T47D (cell line): ENCODE results near the gene HRK.
A peak's percentile ranks its signal among the peaks of the same experiment; 100 is the strongest.
"Not testable (repeated sequence)": the region's sequence is repeated elsewhere in the genome, so short reads cannot be mapped to it uniquely, and the experiment has no call there.

Source experiments
- DNase-seq, 2 experiments: peaks; one replicate each; pipeline versions ENCODE4 v3.0.0 to v3.0.0-alpha.2; 2011 to 2012; ENCODE audit warnings: low read depth in 1 of 2, low spot score in 1 of 2
- JUND ChIP-seq: IDR thresholded peaks from 2 replicates; pipeline ENCODE4 v1.6.1; 2012; ENCODE audit warnings: low read depth
- in situ Hi-C: cut with HindIII; loops from 2 replicates; pipeline ENCODE4 v1.10.0; 2016; ENCODE audit warnings: low sequenced_read_pairs, low pct_unique_long_range_greater_than_20kb

The HRK gene

GRCh38 chr12:116849216-116849615 lies 32.0 kb downstream of the HRK start:
- DNase-seq: no peak
- in situ Hi-C loops: no loop called here
- TF ChIP-seq JUND: no peak

GRCh38 chr12:116843085-116843484 lies 38.2 kb downstream of the HRK start:
- in situ Hi-C loops: no loop called here
- TF ChIP-seq JUND: no peak
- no peak for DNase-seq

GRCh38 chr12:116839287-116839830 lies 41.9 kb downstream of the HRK start:
- DNase-seq: no peak
- in situ Hi-C loops: no loop called here
- no peak for TF ChIP-seq JUND

- in situ Hi-C loops: no loop called here
These were observed 42.9 kb downstream of the HRK start for GRCh38 chr12:116838365-116838764.

GRCh38 chr12:116837097-116837496 lies 44.1 kb downstream of the HRK start:
- no peak for DNase-seq
- TF ChIP-seq JUND: no peak
- in situ Hi-C loops: no loop called here

More at GRCh38 chr12:116838365-116838764, 42.9 kb downstream of the HRK start:
- TF ChIP-seq JUND: no peak
- DNase-seq: no peak

DNA sequence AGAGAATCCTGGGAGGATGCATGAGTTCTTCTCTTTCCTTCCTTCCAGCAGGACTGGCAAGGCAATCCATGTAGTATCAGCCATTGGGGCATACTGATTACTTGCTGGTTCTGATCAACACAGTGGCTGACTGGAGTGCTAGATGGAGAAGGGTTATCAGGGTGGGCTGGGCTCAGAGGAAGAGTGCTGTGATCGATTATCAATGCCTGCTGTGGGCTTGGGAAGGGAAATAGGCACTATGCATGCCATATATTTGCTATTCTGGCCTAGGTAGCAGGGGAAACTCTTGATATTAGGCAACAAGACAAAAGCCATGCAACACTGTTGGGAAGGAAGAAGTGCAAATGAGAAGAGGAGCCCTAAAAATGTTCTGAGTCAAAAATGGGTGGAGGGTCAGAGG lies 45.8 kb downstream of the HRK start:
- DNase-seq: no peak
- in situ Hi-C loops: no loop called here
- TF ChIP-seq JUND: no peak

GRCh38 chr12:116833474-116833873 lies 47.8 kb downstream of the HRK start:
- no peak for TF ChIP-seq JUND
- in situ Hi-C loops: no loop called here
- DNase-seq: no peak

DNA sequence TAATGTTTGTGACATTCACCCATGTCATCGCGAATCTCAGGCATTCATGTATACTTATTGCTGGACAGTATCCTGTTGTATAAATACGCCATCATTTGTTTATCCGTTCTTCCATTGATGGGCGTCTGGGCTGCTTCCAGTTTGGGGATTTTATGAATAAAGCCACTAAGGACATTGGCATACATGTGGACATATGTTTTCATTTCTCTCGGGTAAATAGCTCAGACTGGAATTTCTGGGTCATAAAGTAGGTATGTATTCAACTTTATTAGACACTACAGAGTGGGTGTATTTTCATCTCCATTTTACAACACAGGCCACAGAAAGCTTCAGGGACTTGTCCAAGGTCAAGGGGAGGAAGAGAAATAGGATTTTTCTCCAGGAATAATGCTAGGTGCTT lies 48.9 kb downstream of the HRK start:
- DNase-seq: peak; percentile 46 to 55
- TF ChIP-seq JUND: no peak
- in situ Hi-C loops: no loop called here

DNA sequence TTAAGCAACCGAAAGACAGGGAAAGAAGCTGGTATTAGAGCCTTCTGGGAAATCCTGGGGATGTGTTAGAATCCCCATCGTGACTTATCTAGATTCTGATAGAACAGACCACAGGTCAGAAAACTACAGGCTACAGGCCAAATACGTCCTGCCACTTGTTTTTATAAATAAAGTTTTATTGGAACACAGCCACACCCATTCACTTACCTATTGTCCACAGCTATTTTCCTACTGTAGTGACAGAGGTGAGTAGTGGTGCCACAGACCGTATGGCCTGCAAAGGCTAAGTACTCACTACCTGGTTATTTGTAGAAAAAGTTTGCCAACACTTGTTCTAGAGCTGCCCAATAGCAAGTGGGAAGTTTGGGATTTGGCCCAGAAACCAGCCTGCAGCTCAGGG lies 53.8 kb downstream of the HRK start:
- DNase-seq: no peak
- no peak for TF ChIP-seq JUND
- in situ Hi-C loops: no loop called here

GRCh38 chr12:116821291-116821690 lies 60.0 kb downstream of the HRK start:
- in situ Hi-C loops: no loop called here
- DNase-seq: no peak
- TF ChIP-seq JUND: no peak

DNA sequence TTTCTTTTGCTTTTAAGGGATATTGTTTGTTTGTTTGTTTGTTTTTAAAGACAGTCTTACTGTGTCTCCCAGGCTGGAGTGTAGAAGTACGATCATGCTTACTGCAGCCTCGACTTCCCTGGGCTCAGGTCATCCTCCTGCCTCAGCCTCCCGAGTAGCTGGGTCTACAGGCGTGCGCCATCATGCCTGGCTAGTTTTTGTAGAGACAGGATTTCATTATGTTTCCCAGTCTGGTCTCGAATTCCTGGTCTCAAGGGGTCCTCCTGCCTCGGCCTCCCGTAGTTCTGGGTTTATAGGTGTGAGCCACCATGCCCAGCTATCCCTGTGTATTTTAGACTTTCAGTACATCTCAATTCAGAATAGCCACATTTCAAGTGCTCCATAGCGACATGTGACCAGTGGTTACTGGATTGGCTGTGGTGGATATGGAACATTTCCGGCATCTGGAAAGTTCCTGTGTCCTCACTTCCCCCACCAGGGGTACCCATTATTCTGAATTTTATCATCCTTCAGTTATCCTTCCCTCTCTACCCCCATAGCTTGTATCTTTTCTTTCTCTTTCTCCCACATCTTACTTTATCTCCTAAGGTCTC lies 61.1 kb downstream of the HRK start:
- TF ChIP-seq JUND: no peak
- in situ Hi-C loops: no loop called here
- no peak for DNase-seq

DNA sequence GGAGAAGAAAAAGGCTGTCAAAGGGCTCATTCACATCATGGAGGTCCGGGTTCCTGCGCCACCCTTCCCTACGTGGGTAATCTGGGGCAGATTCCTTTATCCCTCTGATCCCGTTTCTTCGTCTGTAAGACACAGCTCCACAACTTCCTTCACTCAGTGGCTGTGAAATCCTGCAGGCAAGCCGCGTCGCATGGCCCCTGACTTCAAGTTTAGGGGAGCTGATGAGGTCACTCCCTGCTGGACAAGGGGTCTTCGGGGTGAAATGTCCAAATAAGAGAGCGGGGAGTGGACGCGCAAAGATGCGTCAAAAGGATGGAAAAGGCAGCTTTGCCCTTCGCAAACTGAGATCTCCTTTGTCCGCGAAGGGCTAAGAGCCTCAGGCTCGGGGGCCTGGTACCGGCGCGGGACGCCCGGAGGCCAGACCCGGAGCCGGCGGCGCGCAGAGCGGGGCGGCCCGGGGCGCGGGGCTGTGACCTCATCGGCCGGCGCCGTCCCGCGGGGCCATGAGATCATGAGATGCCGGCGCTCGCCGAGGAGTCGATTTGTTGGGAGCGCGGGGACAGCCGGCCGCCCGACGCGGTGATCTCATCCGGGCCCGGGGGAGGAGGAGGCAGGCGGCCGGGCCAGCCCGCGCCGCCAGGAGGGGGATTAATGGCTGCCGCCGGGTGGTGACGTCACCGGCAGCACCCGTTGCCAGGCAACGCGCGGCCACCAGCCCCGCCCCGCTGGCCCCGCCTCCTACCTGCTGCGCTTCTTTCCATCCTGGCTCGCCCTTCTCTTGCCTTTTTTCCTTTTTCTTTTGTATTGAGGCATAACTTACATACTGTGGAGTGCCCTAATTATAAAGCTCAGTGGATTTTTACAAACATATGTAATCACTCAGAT lies 62.1 kb downstream of the HRK start:
- TF ChIP-seq JUND: no peak

GRCh38 chr12:116818341-116818856 lies 62.8 kb downstream of the HRK start:
- in situ Hi-C loops: no loop called here
- DNase-seq: no peak
- no peak for TF ChIP-seq JUND

More for the DNA sequence above, 62.1 kb downstream of the HRK start:
- DNase-seq: peak; percentile 96 to 97
- in situ Hi-C loops: no loop called here

DNA sequence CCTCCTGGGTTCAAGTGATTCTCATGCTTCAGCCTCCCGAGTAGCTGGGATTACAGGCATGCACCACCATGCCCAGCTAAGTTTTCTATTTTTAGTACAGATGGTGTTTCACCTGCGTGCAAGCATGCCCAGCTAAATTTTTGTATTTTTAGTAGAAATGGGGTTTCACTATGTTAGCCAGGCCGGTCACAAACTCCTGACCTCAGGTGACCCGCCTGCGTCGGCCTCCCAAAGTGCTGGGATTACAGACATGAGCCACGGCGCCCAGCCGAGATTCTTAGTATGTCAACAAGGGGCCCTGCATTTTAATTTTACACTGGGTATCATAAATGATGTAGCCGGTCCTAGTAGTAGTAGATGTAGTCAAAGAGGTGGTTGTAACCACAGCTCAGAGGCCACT lies 66.5 kb downstream of the HRK start:
- in situ Hi-C loops, DNase-seq: not testable (repeated sequence)
